Parathyroid adenoma (tissue), 2 donors: Measurements from ENCODE around the gene ARHGAP32.
"Not testable (repeated sequence)": the region's sequence is repeated elsewhere in the genome, so short reads cannot be mapped to it uniquely, and the experiment has no call there.

Source experiments
- H2AFZ ChIP-seq: fragments of 300-600 bp; sonication (generic); one replicate; pipeline ENCODE4 v1.7.0; 2017; ENCODE audit warnings: antibody characterized with exemption, mild to moderate bottlenecking
- H3K27ac ChIP-seq: fragments of 300-600 bp; sonication (generic); one replicate; pipeline ENCODE4 v1.7.0; 2017
- H3K27me3 ChIP-seq: fragments of 300-600 bp; sonication (generic); one replicate; pipeline ENCODE4 v1.7.0; 2017; ENCODE audit warnings: low read length; ENCODE audit not compliant: control insufficient read depth, insufficient read depth
- H3K36me3 ChIP-seq: fragments of 300-600 bp; sonication (generic); one replicate; pipeline ENCODE4 v1.7.0; 2017; ENCODE audit warnings: low read length; ENCODE audit not compliant: control insufficient read depth, insufficient read depth
- H3K4me1 ChIP-seq: fragments of 300-600 bp; sonication (generic); one replicate; pipeline ENCODE4 v1.7.0; 2017; ENCODE audit warnings: control low read depth
- H3K4me2 ChIP-seq: fragments of 300-600 bp; sonication (generic); one replicate; pipeline ENCODE4 v1.7.0; 2017; ENCODE audit warnings: low read length
- H3K4me3 ChIP-seq: fragments of 300-600 bp; sonication (generic); one replicate; pipeline ENCODE4 v1.7.0; 2017; ENCODE audit warnings: low read depth, low read length
- H3K79me2 ChIP-seq: fragments of 300-600 bp; sonication (generic); one replicate; pipeline ENCODE4 v1.7.0; 2017; ENCODE audit warnings: control low read depth
- H3K9ac ChIP-seq: fragments of 300-600 bp; sonication (generic); one replicate; pipeline ENCODE4 v1.7.0; 2017; ENCODE audit warnings: mild to moderate bottlenecking
- H3K9me3 ChIP-seq: fragments of 300-600 bp; sonication (generic); one replicate; pipeline ENCODE4 v1.7.0; 2017; ENCODE audit warnings: low read length; ENCODE audit not compliant: control insufficient read depth
- CTCF ChIP-seq: fragments of 300-600 bp; sonication (generic); IDR thresholded peaks from one replicate; pipeline ENCODE4 v1.7.0; 2017; ENCODE audit warnings: antibody characterized with exemption, mild to moderate bottlenecking
- donor health status: primary hyperparathyroidism.

Gene ARHGAP32

GRCh38 chr11:129195682-129196081 is 3.6 kb upstream of the ARHGAP32 start:
- no peak overlapping the region for H3K9ac ChIP-seq

GRCh38 chr11:129191649-129192048 is 476 bp downstream of the ARHGAP32 start:
- Histone ChIP-seq H3K27ac (no peak overlapping the region), H3K36me3 (no peaks in the 10 kb centered on the region), H2AFZ (no peak overlapping the region), H3K27me3 (no peaks in the 10 kb centered on the region), H3K9me3 (no peaks in the 10 kb centered on the region), H3K9ac (no peak overlapping the region), H3K79me2 (peaks cover 4% of the 10 kb centered on the region), H3K4me1 (no peaks in the 10 kb centered on the region), H3K4me2 (no peak overlapping the region), H3K4me3 (no peak overlapping the region)
- no peak for TF ChIP-seq CTCF

More at GRCh38 chr11:129195682-129196081, 3.6 kb upstream of the ARHGAP32 start:
- no peaks in the 10 kb centered on the region for H3K36me3 ChIP-seq
- H3K4me1 ChIP-seq: no peaks in the 10 kb centered on the region
- no peak overlapping the region for H3K4me3 ChIP-seq
- TF ChIP-seq CTCF: no peak
- no peak overlapping the region for H3K4me2 ChIP-seq
- no peaks in the 10 kb centered on the region for H3K9me3 ChIP-seq
- H3K27ac ChIP-seq: no peak overlapping the region
- no peak overlapping the region for H2AFZ ChIP-seq
- no peaks in the 10 kb centered on the region for H3K27me3 ChIP-seq
- peaks cover 2% of the 10 kb centered on the region for H3K79me2 ChIP-seq

- H3K9me3 ChIP-seq: no peaks in the 10 kb centered on the region
- no peak overlapping the region for H3K4me3 ChIP-seq
- peaks cover 6% of the 10 kb centered on the region for H3K79me2 ChIP-seq
- H3K9ac ChIP-seq: no peak overlapping the region
- H3K27me3 ChIP-seq: no peaks in the 10 kb centered on the region
- H3K27ac ChIP-seq: no peak overlapping the region
- no peaks in the 10 kb centered on the region for H3K4me1 ChIP-seq
- H3K36me3 ChIP-seq: no peaks in the 10 kb centered on the region
- H2AFZ ChIP-seq: no peak overlapping the region
- no peak for TF ChIP-seq CTCF
- H3K4me2 ChIP-seq: no peak overlapping the region
These were observed 2.0 kb downstream of the ARHGAP32 start for GRCh38 chr11:129190087-129190486.

- Histone ChIP-seq H3K4me2 (no peak overlapping the region), H3K27ac (no peak overlapping the region), H3K27me3 (no peaks in the 10 kb centered on the region), H3K9me3 (no peaks in the 10 kb centered on the region), H3K79me2 (peaks cover 6% of the 10 kb centered on the region), H3K36me3 (no peaks in the 10 kb centered on the region), H3K9ac (no peak overlapping the region), H2AFZ (no peak overlapping the region), H3K4me3 (no peak overlapping the region), H3K4me1 (no peaks in the 10 kb centered on the region)
- no peak for TF ChIP-seq CTCF
These were observed 2.5 kb downstream of the ARHGAP32 start for GRCh38 chr11:129189646-129190045.

- not testable (repeated sequence) for H2AFZ ChIP-seq, H3K4me1 ChIP-seq, H3K4me3 ChIP-seq, H3K27me3 ChIP-seq, H3K27ac ChIP-seq, H3K9me3 ChIP-seq, H3K4me2 ChIP-seq, H3K9ac ChIP-seq, H3K79me2 ChIP-seq, H3K36me3 ChIP-seq
These were observed 7.0 kb downstream of the ARHGAP32 start for GRCh38 chr11:129185082-129185481.
